Esophagus mucosa (tissue), 1 donor: Measurements from ENCODE around the gene FBP2. TPM values are rescaled to one million over a fixed set of nuclear protein-coding genes. Genes with fewer than 3 reads are reported as not detected.
A peak's percentile ranks its signal among the peaks of the same experiment; 100 is the strongest.
"Not testable (repeated sequence)": the region's sequence is repeated elsewhere in the genome, so short reads cannot be mapped to it uniquely, and the experiment has no call there.

Source experiments
- ATAC-seq: fragments of 200-7000 bp; cut with Tn5 transposase; one replicate; pipeline ENCODE4 v1.9.1; 2020
- total RNA-seq: library from RNA; stranded (reverse); gene quantifications from one replicate; pipeline ENCODE4 v1.2.4, GENCODE V29; 2023
- donor health status: DM: yes; HTN: yes; CAD: no.

Gene FBP2
- total RNA-seq, 1 donor from 2014 or later: not detected

GRCh38 chr9:94606646-94607422 lies 13.2 kb upstream of the FBP2 start:
- no peak for ATAC-seq

DNA sequence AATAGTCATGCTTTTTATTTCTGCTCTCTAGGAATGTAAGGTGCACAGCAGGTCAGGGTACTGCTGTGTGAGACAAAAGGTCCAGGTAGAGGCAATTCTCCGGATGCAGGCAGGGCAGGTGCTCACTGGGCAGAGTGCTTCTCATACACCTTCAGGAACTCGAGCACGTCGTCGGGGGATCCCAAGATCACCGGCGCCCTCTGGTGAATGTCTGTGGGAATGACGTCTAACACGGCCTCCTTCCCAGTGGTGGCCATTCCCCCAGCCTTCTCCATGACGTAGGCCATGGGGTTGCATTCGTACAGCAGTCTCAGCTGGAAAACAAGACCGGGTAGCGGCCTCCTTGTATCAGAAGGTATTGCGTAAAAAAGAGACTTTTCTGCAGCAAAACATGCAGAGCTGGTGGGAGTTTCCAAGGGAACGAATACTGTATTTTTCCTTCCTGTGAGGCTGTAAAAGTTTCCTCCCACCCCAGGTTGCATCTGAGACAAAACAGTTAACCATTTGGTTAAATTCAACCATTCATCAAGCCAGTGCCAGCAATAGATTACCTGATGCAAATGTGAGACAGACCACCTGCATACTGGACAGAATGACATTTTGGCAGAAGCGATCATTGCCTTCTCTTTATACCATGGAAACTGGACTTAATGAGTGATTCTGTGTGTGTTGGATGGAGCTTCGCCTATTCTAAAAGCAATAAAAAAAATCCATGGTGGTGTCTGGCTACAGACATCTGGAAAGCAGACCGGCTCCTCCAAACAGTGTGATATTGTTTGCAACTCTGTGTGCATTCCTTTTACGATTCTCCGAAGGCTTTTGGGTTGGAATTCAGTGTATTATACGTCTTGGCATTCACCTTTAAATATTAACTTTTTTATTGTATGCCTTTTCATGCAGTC lies 9.9 kb upstream of the FBP2 start:
- ATAC-seq: peak; percentile 90

GRCh38 chr9:94602666-94603065 lies 9.0 kb upstream of the FBP2 start:
- no peak for ATAC-seq

- no peak for ATAC-seq
Observed at GRCh38 chr9:94600715-94601114, 7.1 kb upstream of the FBP2 start.

GRCh38 chr9:94600258-94600657 lies 6.6 kb upstream of the FBP2 start:
- ATAC-seq: no peak

DNA sequence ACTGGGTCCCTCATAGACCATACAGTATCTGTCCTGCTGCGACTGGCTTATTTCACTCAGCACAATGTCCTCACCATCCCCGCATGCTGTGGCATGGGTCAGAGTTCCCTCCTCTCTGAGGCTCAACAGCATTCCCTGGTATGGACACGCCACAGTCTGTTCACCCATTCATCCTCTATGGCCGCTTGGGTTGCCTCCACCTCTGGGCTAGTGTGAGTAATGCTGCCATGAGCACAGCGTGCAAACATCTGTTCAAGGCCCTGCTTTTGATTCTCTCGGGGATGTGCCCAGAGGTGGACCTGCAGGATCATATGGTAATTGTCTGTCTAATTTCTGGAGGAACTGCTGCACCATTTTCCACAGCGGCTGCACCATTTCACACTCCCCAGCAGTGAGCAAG lies 5.5 kb upstream of the FBP2 start:
- ATAC-seq: no peak

- ATAC-seq: not testable (repeated sequence)
Observed at GRCh38 chr9:94592683-94593082, 941 bp downstream of the FBP2 start.

DNA sequence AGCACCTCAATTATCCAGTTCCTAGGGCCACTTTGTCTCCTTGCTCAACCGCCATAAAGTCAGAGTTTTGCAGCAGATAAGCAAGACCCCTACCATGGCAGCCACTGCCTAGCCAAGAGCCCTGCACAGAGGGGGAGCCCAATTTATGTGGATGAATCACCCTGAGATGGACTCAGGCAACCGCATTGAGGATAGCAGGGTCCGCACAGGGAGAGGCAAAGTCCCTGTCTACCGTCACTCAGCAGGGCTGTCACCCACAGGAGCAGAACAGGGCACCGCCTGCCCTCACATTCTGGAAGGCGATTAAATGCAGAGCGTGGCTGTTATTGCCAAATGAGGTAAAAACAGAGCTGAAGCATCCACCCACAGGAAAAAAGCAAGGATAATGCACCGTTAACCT lies 1.7 kb downstream of the FBP2 start:
- no peak for ATAC-seq

- ATAC-seq: not testable (repeated sequence)
Observed at GRCh38 chr9:94591046-94591545, 2.5 kb downstream of the FBP2 start.

DNA sequence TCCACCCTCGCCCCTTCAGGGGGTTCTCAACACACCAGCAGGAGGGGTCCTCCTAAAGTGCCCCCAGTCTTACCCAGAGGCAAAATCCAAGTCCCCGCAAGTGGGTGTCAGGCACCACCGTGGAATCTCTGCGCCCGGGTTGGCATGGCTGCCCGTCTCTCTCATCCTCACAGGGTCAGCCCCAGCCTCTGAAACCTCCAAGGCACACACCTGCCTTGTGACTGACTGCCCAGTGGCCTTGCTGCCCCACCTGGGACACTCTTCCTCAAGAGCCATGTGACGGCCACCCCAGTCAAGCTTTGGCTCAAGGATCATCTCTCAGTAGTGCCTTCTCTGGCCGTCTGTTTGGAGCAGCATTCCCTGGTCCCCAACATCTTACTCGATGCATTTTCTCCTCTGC lies 4.9 kb downstream of the FBP2 start:
- no peak for ATAC-seq

GRCh38 chr9:94586814-94587213 lies 6.8 kb downstream of the FBP2 start:
- no peak for ATAC-seq

DNA sequence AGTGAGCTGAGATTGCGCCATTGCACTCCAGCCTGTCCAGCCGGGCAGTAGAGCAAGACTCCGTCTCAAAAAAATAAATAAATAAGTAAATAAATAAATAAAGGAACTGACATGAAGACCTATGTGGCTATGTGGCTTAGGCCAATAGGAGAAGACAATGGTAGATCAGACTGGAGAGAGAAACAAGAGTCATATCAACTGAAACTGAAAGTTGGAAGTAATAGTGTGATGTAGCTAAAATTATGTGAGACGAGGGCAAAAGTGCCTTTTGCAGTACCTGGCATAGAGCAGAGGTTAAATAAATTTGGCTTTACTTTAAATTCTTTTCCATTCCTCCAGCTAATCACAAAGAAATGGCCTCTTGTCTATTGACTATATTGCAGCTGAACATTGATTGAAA lies 7.3 kb downstream of the FBP2 start:
- ATAC-seq: no peak

DNA sequence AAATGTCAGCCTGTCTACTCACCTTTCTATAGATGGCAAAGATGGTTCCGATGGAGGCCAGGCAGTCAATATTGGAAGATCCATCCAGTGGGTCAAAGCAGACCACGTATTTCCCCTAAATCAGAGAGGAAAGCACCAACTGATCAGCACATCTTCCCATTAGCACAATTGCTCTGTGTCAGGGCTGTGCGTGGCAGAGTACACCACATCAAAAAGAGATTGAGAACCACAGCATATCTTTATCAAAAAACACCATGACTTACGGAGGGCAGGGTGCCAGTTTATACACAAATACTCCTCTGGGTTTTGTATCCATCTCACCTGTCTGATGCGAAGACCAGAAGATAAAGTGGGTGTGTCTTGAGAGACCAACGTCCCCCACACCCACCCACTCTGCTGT lies 9.1 kb downstream of the FBP2 start:
- ATAC-seq: no peak

DNA sequence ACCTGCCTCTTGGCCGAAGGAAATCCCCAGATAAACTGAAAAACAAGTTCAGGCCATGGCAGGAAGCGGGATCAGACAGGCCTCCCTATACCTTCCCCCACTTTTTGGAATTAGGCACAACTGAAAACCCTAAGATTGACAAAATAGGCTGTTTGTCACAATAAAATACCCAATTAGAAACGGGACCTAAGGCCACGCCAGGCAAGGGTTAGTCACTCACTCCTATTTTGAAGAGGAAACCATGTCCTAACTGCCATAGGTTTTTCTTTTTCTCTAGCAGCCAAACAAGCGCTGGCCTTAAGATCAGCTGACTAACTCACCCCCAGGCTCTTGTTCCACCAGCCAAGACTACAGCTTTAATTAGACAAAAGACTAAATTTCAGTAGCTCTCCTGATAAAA lies 11.9 kb downstream of the FBP2 start:
- ATAC-seq: no peak

DNA sequence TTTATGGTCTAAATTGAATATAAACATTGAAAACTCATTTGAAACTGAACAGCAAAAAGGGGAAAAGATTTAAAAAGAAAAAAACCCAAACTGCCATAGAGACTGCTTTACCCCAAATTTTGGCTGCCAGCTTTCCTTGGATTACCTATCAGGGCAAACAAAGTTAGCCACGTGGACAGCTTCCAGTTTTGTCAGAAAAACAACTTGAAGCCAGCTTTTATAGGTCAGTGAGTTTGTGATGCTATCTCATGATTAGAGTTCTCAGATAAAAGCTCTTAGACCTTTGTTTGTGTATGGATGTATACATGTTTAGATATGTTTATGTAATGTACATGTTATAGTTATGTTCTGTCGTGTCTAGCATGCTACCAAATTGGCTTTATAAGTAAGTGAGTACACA lies 16.1 kb downstream of the FBP2 start:
- no peak for ATAC-seq

- no peak for ATAC-seq
Observed at GRCh38 chr9:94577036-94577435, 16.6 kb downstream of the FBP2 start.

GRCh38 chr9:94576131-94576530 lies 17.5 kb downstream of the FBP2 start:
- ATAC-seq: no peak

- ATAC-seq: no peak
Observed at GRCh38 chr9:94568972-94569712, 24.5 kb downstream of the FBP2 start.

- ATAC-seq: no peak
Observed at GRCh38 chr9:94568250-94568889, 25.3 kb downstream of the FBP2 start.

DNA sequence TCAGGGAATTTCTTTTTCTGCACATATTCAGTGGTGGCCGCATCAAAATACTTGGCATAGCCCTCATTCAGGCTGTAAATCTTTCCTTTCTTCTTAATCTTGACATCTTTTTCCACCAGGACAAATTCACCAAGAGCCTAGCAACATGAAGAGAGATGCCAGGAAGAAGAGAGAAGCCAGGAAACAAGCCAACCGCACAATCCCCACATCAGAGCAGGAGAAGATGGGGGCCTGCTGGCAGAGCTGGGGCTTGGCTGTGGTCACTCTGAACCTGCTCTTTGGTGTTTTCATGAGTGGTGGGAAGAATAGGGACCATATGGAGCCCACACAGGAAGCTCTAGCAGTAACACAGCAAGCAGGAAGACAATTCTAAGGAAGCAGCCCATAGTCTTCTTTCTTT lies 26.4 kb downstream of the FBP2 start:
- no peak for ATAC-seq

DNA sequence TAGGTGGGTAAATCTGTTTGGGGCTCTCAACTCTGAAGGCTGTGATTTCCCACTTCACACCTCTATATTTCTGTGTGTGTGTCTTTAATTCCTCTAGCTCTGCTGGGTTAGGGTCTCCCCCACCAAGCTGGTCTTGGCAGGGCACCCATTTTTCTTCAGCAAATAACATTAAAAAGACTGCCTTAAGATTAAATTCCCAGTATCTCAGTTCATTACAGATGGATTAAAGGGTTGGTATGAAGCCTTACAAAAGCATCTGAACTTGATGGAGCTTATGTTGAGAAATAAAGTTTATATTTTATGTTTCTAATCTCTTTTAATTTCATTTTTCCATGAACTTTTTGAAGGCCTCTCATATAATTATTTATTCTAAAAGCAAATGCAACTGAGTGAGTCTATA lies 27.1 kb downstream of the FBP2 start:
- no peak for ATAC-seq

DNA sequence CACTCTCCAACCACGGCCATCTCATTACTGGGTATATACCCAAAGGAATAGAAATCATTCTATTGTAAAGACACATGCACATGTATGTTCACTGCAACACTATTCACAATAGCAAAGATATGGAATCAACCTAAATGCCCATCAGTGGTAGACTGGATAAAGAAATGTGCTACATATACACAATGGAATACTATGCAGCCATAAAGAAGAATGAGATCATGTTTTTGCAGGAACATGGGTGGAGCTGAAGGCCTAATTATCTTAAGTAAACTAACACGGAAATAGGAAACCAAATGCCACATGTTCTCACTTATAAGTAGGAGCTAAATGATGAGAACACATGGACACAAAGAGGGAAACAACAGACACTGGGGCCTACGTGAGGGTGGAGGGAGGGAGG lies 29.3 kb downstream of the FBP2 start:
- ATAC-seq: not testable (repeated sequence)
